ENCODE data around the gene MYH8. TPM values are rescaled to one million over a fixed set of nuclear protein-coding genes. Genes with fewer than 3 reads are reported as not detected.

Gene MYH8
- total RNA-seq, 2 experiments from 2014 or later: not detected

DNA sequence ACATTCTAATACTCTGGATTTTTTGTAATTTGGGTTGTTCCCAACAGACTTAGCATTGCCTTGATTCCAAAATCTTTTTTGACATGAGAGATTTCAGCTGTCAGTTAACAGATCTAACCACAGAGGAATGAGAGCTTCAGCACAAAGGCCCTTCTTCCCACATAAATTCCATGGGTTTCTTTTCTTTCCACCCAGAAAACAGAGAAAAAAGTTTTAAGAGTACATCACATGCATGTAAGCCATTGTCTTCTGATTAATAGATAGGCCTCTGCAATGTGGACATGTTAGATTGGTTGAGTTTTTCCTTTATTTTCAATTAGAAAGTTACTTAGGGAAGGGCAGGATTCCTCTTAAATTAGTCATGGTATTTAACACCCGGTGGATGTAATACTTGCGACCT, 939 bp downstream of the MYH8 start:
- Mint-ChIP-seq H3K4me3 (no peak overlapping the region), H3K27ac (no peak overlapping the region), H3K36me3 (no peaks in the 10 kb centered on the region), H3K27me3 (peaks cover 1% of the 10 kb centered on the region), H3K4me1 (ENCODE audit: low read depth) (no peaks in the 10 kb centered on the region), H3K9me3 (no peaks in the 10 kb centered on the region)
- intact Hi-C loops (cut with micrococcal nuclease): no loop called here
- CTCF ChIA-PET: no interaction called here
- POLR2A ChIA-PET: no interaction called here
- no peak for DNase-seq

DNA sequence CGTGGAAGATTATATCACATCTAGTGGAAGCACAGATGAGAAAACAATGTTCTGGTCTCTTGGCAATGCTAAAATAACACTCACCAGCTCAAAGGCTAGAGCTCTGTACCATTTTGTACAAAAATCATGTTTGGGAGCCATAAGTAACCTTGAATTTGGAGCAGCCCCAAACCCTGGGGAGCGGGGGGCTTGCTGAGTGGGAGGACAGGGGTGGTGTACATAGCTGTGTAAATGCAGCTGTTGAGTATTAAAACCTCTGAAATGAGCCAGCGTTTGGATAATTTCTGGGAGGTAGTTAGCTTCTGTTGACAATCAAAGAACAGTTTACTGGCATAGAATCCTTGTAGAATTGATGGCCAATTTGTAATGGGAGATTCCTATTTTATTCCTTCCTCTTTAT, 4.3 kb downstream of the MYH8 start:
- Mint-ChIP-seq H3K27ac (no peak overlapping the region), H3K27me3 (peaks cover 1% of the 10 kb centered on the region), H3K4me1 (ENCODE audit: low read depth) (no peaks in the 10 kb centered on the region), H3K4me3 (no peak overlapping the region), H3K9me3 (no peaks in the 10 kb centered on the region), H3K36me3 (no peaks in the 10 kb centered on the region)
- POLR2A ChIA-PET: no interaction called here
- intact Hi-C loops (cut with micrococcal nuclease): no loop called here
- DNase-seq: no peak
- CTCF ChIA-PET: no interaction called here

DNA sequence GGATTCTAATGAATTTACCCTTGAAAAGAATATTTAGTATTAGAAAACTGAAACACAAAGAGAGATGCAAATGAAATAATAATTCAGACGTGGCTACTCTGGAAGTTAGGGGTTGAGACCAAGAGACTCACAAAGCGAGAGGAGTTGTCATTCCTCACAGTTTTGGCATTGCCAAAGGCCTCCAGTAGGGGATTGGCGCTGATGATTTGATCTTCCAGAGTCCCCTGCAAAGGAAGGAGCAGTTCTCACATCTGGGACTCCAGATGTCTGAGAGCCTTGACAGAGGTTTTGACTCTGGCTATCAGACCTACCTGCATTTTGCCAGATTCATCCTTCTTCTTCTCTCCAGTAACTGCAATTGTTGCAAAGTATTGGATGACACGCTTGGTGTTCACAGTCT, 6.6 kb downstream of the MYH8 start:
- H3K27me3 Mint-ChIP-seq: no peaks in the 10 kb centered on the region
- no peak for DNase-seq
- intact Hi-C loops (cut with micrococcal nuclease): no loop called here
- H3K4me1 Mint-ChIP-seq (ENCODE audit: low read depth): no peaks in the 10 kb centered on the region
- CTCF ChIA-PET: no interaction called here
- no peak overlapping the region for H3K4me3 Mint-ChIP-seq
- H3K27ac Mint-ChIP-seq: no peak overlapping the region
- no peaks in the 10 kb centered on the region for H3K9me3 Mint-ChIP-seq
- POLR2A ChIA-PET: no interaction called here
- no peaks in the 10 kb centered on the region for H3K36me3 Mint-ChIP-seq

DNA sequence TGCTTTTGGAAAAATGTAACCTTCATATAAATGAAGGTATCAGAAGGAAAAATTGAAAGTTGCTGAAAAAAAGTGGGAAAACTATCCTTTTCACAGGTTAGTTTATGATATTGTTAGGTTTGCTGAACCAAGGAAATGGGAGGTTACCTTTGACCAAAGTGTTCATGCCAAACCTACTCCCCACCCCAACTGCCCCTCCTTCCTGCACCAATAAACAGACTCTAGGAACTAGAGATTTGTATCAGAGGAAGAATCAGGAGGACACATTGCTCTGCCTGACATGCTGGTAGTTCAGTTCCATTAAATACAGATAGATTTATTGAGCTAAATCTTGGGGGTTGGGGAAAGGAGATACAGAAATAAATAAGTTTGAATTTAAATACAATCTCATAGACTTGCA, 18.2 kb downstream of the MYH8 start:
- H3K27ac Mint-ChIP-seq: no peak overlapping the region
- no peak overlapping the region for H3K4me3 Mint-ChIP-seq
- H3K9me3 Mint-ChIP-seq: no peaks in the 10 kb centered on the region
- H3K27me3 Mint-ChIP-seq: peaks cover 1% of the 10 kb centered on the region
- ChIA-PET POLR2A (no interaction called here), CTCF (no interaction called here)
- DNase-seq: no peak
- no peaks in the 10 kb centered on the region for H3K4me1 Mint-ChIP-seq (ENCODE audit: low read depth)
- intact Hi-C loops (cut with micrococcal nuclease): no loop called here
- H3K36me3 Mint-ChIP-seq: no peaks in the 10 kb centered on the region

DNA sequence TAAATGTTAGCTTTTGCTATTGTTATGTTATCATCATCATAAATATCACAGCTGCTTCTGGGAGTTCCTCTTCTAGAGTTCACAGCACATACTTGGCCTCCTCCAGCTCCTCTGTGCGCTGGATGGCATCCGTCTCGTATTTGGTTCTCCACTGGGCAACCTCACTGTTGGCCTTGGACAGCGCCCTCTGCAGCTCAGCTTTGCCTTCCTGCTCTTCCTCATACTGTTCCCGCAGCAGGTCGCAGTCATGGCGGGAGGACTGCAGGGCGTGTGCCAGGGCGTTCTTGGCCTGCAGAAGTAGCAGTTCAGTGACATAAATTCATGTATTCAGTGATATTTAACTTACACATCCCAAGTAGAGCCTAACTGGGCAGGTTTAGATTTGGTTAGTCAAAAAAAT, 23.4 kb downstream of the MYH8 start:
- POLR2A ChIA-PET: no interaction called here
- Mint-ChIP-seq H3K4me1 (ENCODE audit: low read depth) (no peaks in the 10 kb centered on the region), H3K27me3 (peaks cover 5% of the 10 kb centered on the region), H3K9me3 (no peaks in the 10 kb centered on the region), H3K27ac (no peak overlapping the region), H3K4me3 (no peak overlapping the region), H3K36me3 (no peaks in the 10 kb centered on the region)
- CTCF ChIA-PET: no interaction called here
- DNase-seq: no peak
- intact Hi-C loops (cut with micrococcal nuclease): no loop called here

DNA sequence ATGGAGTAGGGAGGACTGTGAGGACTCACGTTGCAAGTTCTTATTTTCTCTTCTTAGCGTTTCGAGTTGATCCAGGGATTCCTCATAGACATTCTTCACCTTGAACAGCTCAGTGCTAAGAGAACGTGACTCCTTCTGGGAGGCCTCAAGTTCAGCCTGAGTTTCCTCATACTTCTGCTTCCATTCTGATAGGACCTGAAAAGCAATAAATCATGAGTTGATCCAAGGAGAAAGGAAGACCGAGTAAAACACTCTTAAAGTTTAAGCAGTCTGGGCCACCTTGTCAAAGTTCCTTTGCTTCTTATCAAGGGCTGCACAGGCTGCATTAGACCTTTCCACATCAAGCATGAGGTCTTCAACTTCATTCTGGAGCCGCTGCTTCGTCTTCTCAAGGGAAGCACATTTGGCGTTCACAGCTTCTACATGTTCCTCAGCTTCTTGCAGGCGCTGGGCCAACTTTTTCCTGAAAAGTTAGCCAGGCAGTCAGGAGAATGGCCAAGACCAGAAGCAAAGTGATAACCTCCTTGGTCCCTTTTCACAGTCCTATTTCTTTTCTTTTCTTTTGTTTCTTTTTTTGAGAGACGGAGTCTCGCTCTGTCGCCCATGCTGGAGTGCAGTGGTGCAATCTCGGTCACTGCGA, 25.1 kb downstream of the MYH8 start:
- DNase-seq: no peak
- Mint-ChIP-seq H3K4me1 (ENCODE audit: low read depth) (no peaks in the 10 kb centered on the region), H3K9me3 (no peaks in the 10 kb centered on the region), H3K36me3 (no peaks in the 10 kb centered on the region), H3K27me3 (peaks cover 3% of the 10 kb centered on the region), H3K4me3 (no peak overlapping the region), H3K27ac (no peak overlapping the region)
- ChIA-PET CTCF (no interaction called here), POLR2A (no interaction called here)
- intact Hi-C loops (cut with micrococcal nuclease): no loop called here

DNA sequence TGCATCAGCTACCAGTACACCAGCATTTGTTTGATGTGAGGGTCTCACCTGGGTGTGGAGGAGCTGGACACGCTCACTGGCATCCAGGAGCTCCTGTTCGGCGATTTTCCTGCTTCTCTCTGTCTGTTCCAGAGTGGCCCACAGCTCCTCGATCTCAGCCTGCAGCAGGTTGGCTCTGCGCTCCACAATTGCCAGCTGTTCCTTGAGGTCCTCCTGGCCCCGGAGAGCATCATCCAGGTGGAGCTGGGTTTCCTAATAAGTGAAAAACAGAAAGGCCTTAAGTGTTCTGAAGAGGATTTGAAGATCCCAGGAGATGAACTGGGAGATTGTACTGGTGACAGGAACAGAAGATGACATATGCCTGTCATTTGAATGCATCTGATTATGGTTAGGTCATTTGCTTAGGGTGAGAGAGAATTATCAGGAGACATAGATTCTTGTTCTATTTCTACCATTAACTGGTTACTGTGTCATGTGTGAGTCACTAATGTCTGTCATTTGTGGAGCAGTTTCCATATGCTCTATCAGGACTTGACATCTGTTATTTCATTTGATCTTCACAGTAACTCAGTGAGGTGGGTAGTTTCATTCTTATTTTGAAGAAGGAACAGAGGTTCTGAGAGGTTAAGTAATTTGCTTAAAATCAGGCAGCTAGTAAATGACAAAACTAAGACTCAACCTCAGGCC, 27.4 kb downstream of the MYH8 start:
- Mint-ChIP-seq H3K27ac (no peak overlapping the region), H3K4me1 (ENCODE audit: low read depth) (no peaks in the 10 kb centered on the region), H3K4me3 (no peak overlapping the region), H3K36me3 (no peaks in the 10 kb centered on the region), H3K27me3 (peaks cover 5% of the 10 kb centered on the region), H3K9me3 (no peaks in the 10 kb centered on the region)
- POLR2A ChIA-PET: no interaction called here
- CTCF ChIA-PET: no interaction called here
- intact Hi-C loops (cut with micrococcal nuclease): no loop called here
- DNase-seq: no peak

DNA sequence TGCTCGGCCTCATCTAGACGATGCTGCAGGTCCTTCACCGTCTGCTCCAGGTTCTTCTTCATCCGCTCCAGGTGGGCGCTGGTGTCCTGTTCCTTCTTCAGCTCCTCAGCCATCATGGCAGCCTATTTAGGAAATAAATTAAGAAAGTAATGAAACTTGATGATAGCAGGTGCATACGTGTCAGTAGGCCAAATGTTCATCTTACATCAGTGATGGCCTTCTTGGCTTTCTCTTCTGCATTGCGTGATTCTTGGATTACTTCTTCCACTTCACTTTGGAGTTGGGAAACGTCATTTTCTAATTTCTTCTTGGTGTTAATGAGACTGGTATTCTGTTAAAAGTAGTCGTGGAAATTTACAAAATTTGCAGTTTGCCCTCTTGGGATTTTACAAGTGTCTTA, 28.9 kb downstream of the MYH8 start:
- no peaks in the 10 kb centered on the region for H3K9me3 Mint-ChIP-seq
- CTCF ChIA-PET: no interaction called here
- H3K4me1 Mint-ChIP-seq (ENCODE audit: low read depth): no peaks in the 10 kb centered on the region
- POLR2A ChIA-PET: no interaction called here
- no peak overlapping the region for H3K27ac Mint-ChIP-seq
- H3K4me3 Mint-ChIP-seq: no peak overlapping the region
- peaks cover 4% of the 10 kb centered on the region for H3K27me3 Mint-ChIP-seq
- H3K36me3 Mint-ChIP-seq: no peaks in the 10 kb centered on the region
- no peak for DNase-seq
- intact Hi-C loops (cut with micrococcal nuclease): no loop called here

DNA sequence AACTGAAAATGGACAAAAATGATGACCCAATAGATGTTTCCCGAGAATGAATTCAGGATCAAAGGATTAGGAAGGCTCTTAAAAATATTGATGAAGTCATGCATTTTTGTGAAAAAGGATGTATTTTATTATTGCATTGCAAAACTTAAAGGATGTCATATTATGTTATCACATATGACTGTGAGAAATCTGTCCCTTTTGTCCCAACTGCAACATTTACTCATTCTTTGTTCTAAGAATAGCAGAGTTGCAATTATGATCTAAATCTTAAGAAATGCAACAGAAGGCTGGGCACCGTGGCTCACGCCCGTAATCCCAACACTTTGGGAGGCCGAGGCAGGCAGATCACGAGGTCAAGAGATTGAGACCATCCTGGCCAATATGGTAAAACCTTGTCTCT, 35.9 kb downstream of the MYH8 start:
- DNase-seq: no peak
- Mint-ChIP-seq H3K9me3 (peaks cover 5% of the 10 kb centered on the region), H3K27me3 (peaks cover 6% of the 10 kb centered on the region), H3K27ac (no peak overlapping the region), H3K36me3 (no peaks in the 10 kb centered on the region), H3K4me3 (no peak overlapping the region), H3K4me1 (ENCODE audit: low read depth) (no peaks in the 10 kb centered on the region)
- intact Hi-C loops (cut with micrococcal nuclease): no loop called here
- ChIA-PET CTCF (no interaction called here), POLR2A (no interaction called here)

DNA sequence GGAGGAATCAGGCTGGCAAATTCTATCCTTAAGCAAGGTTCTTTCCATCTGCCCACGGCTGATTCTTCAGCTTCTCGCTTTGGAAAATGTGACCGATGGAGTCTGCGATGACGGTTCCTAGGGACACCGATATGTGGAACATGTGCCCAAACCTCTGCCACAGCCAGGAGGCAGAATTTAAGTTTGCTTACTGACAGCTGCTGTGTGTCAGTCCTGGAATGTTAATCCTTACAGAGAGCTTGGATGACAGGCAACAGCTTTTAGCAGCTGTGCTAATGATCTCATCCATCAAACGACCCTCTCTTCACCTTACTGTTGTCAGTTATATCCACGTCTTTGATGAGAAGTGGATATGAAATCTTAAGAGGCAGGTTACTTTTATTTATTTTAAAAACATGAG, 37.6 kb downstream of the MYH8 start:
- POLR2A ChIA-PET: no interaction called here
- Mint-ChIP-seq H3K4me1 (ENCODE audit: low read depth) (no peaks in the 10 kb centered on the region), H3K4me3 (no peak overlapping the region), H3K9me3 (peaks cover 5% of the 10 kb centered on the region), H3K36me3 (no peaks in the 10 kb centered on the region), H3K27ac (no peak overlapping the region), H3K27me3 (peaks cover 4% of the 10 kb centered on the region)
- CTCF ChIA-PET: no interaction called here
- intact Hi-C loops (cut with micrococcal nuclease): no loop called here
- DNase-seq: no peak

DNA sequence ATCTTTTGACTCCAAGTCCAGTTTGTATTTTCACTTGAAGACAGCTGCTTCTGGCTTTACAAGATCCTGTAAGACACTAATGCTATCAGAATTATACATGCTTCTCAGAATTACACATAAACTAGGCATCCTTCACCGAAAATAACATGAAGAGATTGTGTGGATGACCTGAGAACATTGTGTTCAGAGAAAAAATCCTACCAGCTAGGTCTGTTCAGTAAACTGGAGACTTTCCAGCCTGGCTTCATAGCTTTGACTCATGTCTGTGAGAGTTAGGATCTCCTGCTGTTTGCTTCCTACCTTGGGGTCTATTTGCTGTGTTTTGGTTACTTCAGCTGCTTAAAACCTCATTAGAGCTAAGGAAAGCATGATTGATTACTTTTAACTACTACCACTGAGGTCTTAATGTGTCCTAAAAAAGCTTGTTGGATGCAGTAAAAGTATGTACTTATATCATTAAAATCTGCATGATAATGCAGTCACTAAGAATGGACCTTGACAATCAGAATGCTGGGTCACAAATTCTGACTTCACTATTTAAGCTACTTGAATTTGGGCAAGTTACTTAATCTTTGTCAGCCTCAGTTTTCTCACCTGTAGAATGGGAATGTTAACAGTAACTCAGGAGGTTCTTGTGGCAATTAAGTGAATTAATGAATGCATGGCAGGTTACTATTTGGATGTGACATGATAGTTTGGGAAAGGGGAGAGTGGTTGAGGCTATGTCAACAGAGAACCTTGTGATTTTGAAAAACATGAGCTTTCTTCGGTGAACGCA, 40.9 kb downstream of the MYH8 start:
- H3K27me3 Mint-ChIP-seq: peaks cover 4% of the 10 kb centered on the region
- H3K4me1 Mint-ChIP-seq (ENCODE audit: low read depth): no peaks in the 10 kb centered on the region
- peaks cover 2% of the 10 kb centered on the region for H3K9me3 Mint-ChIP-seq
- no peak overlapping the region for H3K27ac Mint-ChIP-seq
- intact Hi-C loops (cut with micrococcal nuclease): no loop called here
- CTCF ChIA-PET: no interaction called here
- H3K4me3 Mint-ChIP-seq: no peak overlapping the region
- H3K36me3 Mint-ChIP-seq: no peaks in the 10 kb centered on the region
- POLR2A ChIA-PET: no interaction called here
- DNase-seq: no peak

DNA sequence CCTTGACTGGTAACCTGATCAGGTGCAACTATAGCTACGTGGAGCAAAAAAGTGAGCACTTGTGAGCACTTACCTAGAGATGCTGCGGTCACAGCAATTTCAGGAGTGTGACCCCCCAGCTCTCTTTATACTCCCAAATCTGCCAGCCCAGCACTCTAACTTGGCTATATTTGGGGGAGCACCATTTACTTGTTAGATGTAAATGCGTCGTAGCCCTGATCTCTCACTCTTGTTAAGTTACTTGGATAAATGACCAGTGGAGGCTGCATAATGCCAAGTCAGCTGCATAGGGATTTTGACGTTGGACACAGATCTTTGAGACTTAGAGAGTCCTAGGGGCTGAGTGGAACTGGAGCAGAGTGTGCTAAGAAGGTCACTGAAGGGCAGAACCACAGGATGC, 48.8 kb downstream of the MYH8 start, which contains the start of gene MYH13:
MYH13 (minus strand) TSS at position 101 of the 400 bp plus-strand sequence. CDS start 8,476 bp downstream, outside the sequence.
- no peaks in the 10 kb centered on the region for H3K9me3 Mint-ChIP-seq
- H3K4me3 Mint-ChIP-seq: no peak within 1 kb of the TSS
- DNase-seq: no peak
- H3K27me3 Mint-ChIP-seq: no peaks in the 10 kb centered on the region
- ChIA-PET CTCF (no interaction called here), POLR2A (no interaction called here)
- no peak within 1 kb of the TSS for H3K27ac Mint-ChIP-seq
- H3K36me3 Mint-ChIP-seq: no peaks in the 10 kb centered on the region
- H3K4me1 Mint-ChIP-seq (ENCODE audit: low read depth): no peaks in the 10 kb centered on the region
- intact Hi-C loops (cut with micrococcal nuclease): no loop called here

Measured in activated CD4-positive, alpha-beta memory T cell treated with anti-CD3 and anti-CD28 coated beads for 36 hours (primary cell).